ENCODE results near the gene JOSD2.

DNA sequence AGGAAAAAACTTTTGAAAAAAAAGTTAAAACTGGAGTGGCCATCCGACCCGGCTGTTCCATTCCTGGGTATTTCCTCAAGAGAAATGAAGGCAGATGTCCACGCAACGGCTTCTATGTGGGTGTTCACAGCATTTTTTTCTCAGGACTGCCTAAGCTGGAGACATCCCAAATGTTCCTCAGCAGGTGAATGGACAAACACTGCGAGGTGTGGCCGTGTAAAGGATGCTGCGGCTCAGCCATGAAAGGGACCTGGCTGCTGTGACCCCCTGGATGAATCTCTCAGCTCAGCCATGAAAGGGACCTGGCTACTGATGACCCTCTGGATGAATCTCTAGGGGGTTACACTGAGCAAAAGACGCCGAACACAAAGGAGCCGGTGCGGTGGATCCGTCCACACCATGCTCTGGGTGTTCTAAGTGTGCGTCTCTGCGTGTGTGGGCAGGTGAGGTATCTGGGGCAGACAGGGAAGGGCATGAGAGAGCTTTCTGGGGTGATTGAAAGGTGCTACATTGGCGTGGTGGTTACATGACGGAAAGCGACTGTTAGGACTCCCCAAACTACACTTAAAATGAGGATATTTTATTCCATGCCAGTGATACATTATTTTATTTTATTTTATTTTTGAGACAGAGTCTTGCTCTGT, 10.0 kb upstream of the JOSD2 start:
- TF ChIP-seq, protein P1, sequence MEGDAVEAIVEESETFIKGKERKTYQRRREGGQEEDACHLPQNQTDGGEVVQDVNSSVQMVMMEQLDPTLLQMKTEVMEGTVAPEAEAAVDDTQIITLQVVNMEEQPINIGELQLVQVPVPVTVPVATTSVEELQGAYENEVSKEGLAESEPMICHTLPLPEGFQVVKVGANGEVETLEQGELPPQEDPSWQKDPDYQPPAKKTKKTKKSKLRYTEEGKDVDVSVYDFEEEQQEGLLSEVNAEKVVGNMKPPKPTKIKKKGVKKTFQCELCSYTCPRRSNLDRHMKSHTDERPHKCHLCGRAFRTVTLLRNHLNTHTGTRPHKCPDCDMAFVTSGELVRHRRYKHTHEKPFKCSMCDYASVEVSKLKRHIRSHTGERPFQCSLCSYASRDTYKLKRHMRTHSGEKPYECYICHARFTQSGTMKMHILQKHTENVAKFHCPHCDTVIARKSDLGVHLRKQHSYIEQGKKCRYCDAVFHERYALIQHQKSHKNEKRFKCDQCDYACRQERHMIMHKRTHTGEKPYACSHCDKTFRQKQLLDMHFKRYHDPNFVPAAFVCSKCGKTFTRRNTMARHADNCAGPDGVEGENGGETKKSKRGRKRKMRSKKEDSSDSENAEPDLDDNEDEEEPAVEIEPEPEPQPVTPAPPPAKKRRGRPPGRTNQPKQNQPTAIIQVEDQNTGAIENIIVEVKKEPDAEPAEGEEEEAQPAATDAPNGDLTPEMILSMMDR (IDR thresholded peaks at IDR 0.05) = no peak
- TF ChIP-seq POLR2A (IDR thresholded peaks at IDR 0.05) = no peak
